A204.1 (cell line): Measurements from ENCODE around the gene CLDN15.
"Not testable (repeated sequence)": the region's sequence is repeated elsewhere in the genome, so short reads cannot be mapped to it uniquely, and the experiment has no call there.

Source experiments
- FAIRE-seq: peaks from 2 replicates; lab custom pipeline; 2012; peaks lifted over from hg19 to GRCh38; lab: Jason Lieb, UNC

CLDN15 gene

DNA sequence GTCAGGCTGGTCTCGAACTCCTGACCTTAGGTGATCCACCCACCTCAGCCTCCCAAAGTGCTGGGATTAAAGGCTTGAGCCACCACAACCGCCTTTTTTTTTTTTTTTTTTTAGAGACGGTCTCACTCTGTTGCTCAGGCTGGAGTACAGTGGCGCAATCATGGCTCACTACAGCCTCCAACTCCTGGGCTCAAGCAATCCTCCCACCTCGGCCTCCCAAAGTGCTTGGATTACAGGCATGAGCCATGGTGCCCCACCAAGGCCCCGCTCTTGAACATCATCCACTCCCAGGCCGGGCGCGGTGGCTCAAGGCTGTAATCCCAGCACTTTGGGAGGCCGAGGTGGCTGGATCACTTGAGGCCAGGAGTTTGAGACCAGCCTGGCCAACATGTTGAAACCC, 38.1 kb downstream of the CLDN15 start:
- FAIRE-seq, result not testable (repeated sequence)

GRCh38 chr7:101198476-101198875, 39.1 kb downstream of the CLDN15 start:
- FAIRE-seq, result no peak

DNA sequence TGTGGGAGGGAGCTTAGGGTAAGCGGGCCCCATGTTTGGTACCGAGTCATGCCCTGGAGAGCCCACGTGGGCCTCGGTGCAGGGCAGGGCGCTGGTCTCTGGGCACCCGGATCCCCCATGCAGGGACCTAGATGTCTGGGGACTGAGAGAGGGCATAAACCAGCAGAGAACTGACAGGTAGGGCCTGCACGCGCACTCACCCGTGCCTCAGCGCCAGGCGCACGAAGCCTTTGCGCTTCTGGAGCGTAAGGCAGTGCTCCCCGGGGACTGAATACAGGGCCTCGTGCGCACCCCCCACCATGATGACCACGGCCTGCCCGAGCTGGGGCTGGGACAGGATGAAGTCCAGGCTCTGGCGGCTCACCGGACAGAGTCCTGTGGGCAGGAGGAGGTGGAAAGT, 39.6 kb downstream of the CLDN15 start:
- no peak for FAIRE-seq

DNA sequence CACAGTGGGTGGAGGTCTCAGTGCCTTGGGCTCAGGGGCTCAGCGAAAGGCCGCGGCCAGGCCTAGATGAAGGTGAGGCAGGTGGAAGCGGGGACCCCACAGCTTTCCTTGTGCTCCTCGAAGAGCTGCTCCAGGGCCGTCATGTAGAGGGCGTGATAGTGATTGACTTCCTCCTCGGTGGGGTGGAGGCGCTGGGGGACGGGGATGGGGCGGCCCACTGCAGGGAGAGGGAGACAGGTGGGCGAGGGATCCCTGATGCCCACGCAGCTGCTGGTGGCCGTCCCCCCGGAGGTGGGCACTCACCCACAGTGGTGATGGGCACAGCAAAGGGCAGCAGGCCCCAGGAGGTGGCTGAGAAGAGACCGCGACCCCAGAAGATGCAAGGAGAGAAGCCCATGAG, 41.7 kb downstream of the CLDN15 start:
- FAIRE-seq, result no peak

- no peak for FAIRE-seq
Observed at GRCh38 chr7:101189109-101189508, 48.5 kb downstream of the CLDN15 start.

- no peak for FAIRE-seq
Observed at GRCh38 chr7:101186844-101187428, 50.7 kb downstream of the CLDN15 start.

- no peak for FAIRE-seq
Observed at GRCh38 chr7:101186194-101186593, 51.4 kb downstream of the CLDN15 start.

DNA sequence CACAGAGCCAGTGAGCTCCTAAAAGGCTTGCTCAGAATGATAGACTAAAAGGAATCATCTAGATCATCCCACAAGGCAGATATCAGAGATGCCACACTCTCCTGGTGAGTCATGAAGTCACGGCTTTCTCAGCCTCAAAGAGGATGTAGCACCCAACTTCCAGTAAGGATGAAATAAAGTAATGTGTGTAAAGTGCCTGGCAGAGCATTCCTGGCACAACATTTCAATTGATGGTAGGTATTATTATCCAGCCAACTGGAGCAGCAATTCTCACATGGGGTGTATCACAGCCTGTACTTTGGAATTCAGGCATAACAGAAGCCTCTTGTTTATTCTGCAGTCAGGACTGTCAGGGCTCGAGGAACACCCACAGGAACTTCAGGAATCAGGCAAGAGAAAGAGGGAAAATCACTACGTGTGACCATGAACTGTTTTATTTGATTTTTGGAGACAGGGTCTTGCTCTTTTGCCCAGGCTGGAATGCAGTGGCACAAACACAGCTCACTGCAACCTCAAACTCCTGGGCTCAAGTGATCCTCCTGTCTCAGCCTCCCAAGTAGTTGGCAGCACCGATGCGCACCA, 52.3 kb downstream of the CLDN15 start:
- FAIRE-seq, result no peak
